Measurements from ENCODE around the gene RAG2. TPM values are rescaled to one million over a fixed set of nuclear protein-coding genes. Genes with fewer than 3 reads are reported as not detected.

Gene RAG2
- total and polyA plus RNA-seq, 8 donors = not detected

DNA sequence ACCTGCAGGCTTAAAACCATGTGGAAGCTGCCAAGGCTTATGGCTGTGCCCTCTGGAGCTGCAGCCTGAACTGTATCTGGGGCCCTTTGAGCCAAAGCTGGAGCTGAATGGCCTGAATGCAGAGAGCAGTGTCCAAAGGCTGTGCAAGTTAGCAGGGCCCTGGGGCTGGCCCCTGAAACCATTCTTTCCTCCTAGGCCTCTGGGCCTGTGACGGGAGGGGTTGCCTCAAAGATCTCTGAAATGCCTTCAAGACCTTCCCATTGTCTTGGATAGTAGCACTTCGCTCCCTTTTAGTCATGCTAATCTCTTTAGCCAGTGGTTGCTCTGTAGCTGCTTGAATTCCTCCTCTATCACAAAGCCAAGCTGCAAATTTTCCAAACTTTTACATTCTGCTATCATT is 16.5 kb downstream of the RAG2 start:
- intact Hi-C loops (cut with DNase I) = loop anchor here in 1 of 3 donors (10.0 kb wide), 1 partner anchor 83 kb away; no protein-coding TSS in a partner anchor
- no peak for DNase-seq
- 89 to 94% methylated on average over 2 of the region's 2 CpGs for WGBS, 2 donors
- H3K36me3 ChIP-seq = no peaks in the 10 kb centered on the region
- H3K9me3 ChIP-seq = no peaks in the 10 kb centered on the region
- H3K27me3 ChIP-seq = no peaks in the 10 kb centered on the region
- no peak for FAIRE-seq
- no peak for ATAC-seq
- no peak overlapping the region for H3K4me3 ChIP-seq
- TF ChIP-seq, protein P1, sequence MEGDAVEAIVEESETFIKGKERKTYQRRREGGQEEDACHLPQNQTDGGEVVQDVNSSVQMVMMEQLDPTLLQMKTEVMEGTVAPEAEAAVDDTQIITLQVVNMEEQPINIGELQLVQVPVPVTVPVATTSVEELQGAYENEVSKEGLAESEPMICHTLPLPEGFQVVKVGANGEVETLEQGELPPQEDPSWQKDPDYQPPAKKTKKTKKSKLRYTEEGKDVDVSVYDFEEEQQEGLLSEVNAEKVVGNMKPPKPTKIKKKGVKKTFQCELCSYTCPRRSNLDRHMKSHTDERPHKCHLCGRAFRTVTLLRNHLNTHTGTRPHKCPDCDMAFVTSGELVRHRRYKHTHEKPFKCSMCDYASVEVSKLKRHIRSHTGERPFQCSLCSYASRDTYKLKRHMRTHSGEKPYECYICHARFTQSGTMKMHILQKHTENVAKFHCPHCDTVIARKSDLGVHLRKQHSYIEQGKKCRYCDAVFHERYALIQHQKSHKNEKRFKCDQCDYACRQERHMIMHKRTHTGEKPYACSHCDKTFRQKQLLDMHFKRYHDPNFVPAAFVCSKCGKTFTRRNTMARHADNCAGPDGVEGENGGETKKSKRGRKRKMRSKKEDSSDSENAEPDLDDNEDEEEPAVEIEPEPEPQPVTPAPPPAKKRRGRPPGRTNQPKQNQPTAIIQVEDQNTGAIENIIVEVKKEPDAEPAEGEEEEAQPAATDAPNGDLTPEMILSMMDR (IDR thresholded peaks at IDR 0.05) = no peak
- H3K4me1 ChIP-seq = no peaks in the 10 kb centered on the region
- no peak overlapping the region for H3K27ac ChIP-seq

DNA sequence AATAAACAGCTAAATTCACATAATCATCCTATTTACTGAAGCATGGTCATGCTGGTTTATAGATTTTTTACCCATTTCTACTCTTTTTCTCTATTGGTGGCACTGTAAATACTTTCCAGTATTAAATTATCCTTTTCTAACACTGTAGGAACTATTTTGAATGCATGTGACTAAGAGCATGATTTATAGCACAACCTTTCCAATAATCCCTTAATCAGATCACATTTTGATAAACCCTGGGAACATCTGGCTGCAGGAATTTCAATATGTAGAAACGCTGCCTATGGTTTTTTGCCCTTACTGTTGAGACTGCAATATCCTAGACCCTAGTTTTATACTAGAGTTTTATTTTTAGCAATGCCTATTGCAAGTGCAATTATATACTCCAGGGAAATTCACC is 19.6 kb downstream of the RAG2 start:
- TF ChIP-seq, protein P1 (IDR thresholded peaks at IDR 0.05) = no peak
- DNase-seq (no peak), FAIRE-seq (no peak), ATAC-seq (no peak)
- Histone ChIP-seq H3K27me3 (no peaks in the 10 kb centered on the region), H3K4me3 (no peak overlapping the region), H3K9me3 (no peaks in the 10 kb centered on the region), H3K4me1 (no peaks in the 10 kb centered on the region), H3K27ac (no peak overlapping the region), H3K36me3 (no peaks in the 10 kb centered on the region)
- 62 to 63% methylated on average over 1 of the region's 1 CpG for WGBS, 2 donors
- intact Hi-C loops (cut with DNase I) = loop anchor here in 1 of 3 donors (10.0 kb wide), 1 partner anchor 186 kb away; no protein-coding TSS in a partner anchor

- WGBS, 2 donors = 83 to 91% methylated on average over 2 of the region's 2 CpGs
- FAIRE-seq (no peak), DNase-seq (no peak), ATAC-seq (no peak)
- TF ChIP-seq, protein P1 (IDR thresholded peaks at IDR 0.05) = no peak
- H3K27ac ChIP-seq = no peak overlapping the region
- intact Hi-C loops (cut with DNase I) = loop anchor here in 1 of 3 donors (10.0 kb wide), 1 partner anchor 187 kb away; no protein-coding TSS in a partner anchor
- H3K4me3 ChIP-seq = no peak overlapping the region
- no peaks in the 10 kb centered on the region for H3K9me3 ChIP-seq
- no peaks in the 10 kb centered on the region for H3K36me3 ChIP-seq
- no peaks in the 10 kb centered on the region for H3K4me1 ChIP-seq
- H3K27me3 ChIP-seq = no peaks in the 10 kb centered on the region
Measured at GRCh38 chr11:36577859-36578258, 20.2 kb downstream of the RAG2 start.

GRCh38 chr11:36577373-36577772 is 20.7 kb downstream of the RAG2 start:
- TF ChIP-seq, protein P1 (IDR thresholded peaks at IDR 0.05) = no peak
- Histone ChIP-seq H3K36me3 (no peaks in the 10 kb centered on the region), H3K27me3 (no peaks in the 10 kb centered on the region), H3K9me3 (no peaks in the 10 kb centered on the region), H3K4me3 (no peak overlapping the region), H3K27ac (no peak overlapping the region), H3K4me1 (no peaks in the 10 kb centered on the region)
- 55 to 64% methylated on average over 2 of the region's 2 CpGs for WGBS, 2 donors
- no peak for FAIRE-seq
- no peak for DNase-seq
- intact Hi-C loops (cut with DNase I) = loop anchor here in 1 of 3 donors (10.0 kb wide), 1 partner anchor 187 kb away; no protein-coding TSS in a partner anchor
- ATAC-seq = no peak

DNA sequence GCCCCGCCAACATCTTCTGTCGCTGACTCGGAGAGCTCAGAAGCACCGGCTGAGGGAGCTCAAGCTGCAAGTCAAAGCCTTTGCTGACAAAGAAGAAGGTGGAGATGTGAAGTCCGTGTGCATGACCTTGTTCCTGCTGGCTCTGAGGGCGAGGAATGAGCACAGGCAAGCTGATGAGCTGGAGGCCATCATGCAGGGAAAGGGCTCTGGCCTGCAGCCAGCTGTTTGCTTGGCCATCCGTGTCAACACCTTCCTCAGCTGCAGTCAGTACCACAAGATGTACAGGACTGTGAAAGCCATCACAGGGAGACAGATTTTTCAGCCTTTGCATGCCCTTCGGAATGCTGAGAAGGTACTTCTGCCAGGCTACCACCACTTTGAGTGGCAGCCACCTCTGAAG is 23.6 kb downstream of the RAG2 start:
- ATAC-seq = no peak
- FAIRE-seq = no peak
- H3K4me1 ChIP-seq = no peaks in the 10 kb centered on the region
- no peak for DNase-seq
- H3K4me3 ChIP-seq = no peak overlapping the region
- H3K36me3 ChIP-seq = no peaks in the 10 kb centered on the region
- 82 to 84% methylated on average over 8 of the region's 8 CpGs for WGBS, 2 donors
- no peaks in the 10 kb centered on the region for H3K27me3 ChIP-seq
- TF ChIP-seq, protein P1 (IDR thresholded peaks at IDR 0.05) = no peak
- intact Hi-C loops (cut with DNase I) = loop anchor here in 1 of 3 donors (10.0 kb wide), 1 partner anchor 190 kb away; no protein-coding TSS in a partner anchor
- no peak overlapping the region for H3K27ac ChIP-seq
- H3K9me3 ChIP-seq = no peaks in the 10 kb centered on the region

Data from pancreas (tissue), 10 donors.